Gastrocnemius medialis (tissue), 4 donors: ENCODE results near the gene ANTKMT. TPM values are rescaled to one million over a fixed set of nuclear protein-coding genes. Genes with fewer than 3 reads are reported as not detected.

Experiments
- ATAC-seq, 2 donors: fragments of 150-250 bp; one replicate each; pipeline ENCODE4 v1.9.1; 2016
- DNase-seq, 2 donors: peaks; one replicate each; pipeline ENCODE4 v3.0.0-alpha.2; 2019
- H3K27ac ChIP-seq, 4 donors: fragments of 200-600 bp; sonication (generic); 1 replicate in 1 of 4; 2 replicates in 3 of 4; pipeline ENCODE4 v1.5.1; 2016 to 2018; ENCODE audit warnings: mild to moderate bottlenecking in 2 of 4, moderate library complexity in 1 of 4
- H3K27me3 ChIP-seq, 3 donors: fragments of 200-600 bp; sonication (generic) in 2 of 3; 1 replicate in 1 of 3; 2 replicates in 2 of 3; pipeline versions ENCODE4 v1.5.1 to v1.6.0; 2016 to 2019; ENCODE audit warnings: mild to moderate bottlenecking in 1 of 3, moderate library complexity in 1 of 3
- H3K36me3 ChIP-seq, 2 donors: fragments of 200-600 bp; sonication (generic) in 1 of 2; one replicate each; pipeline ENCODE4 v1.5.1; 2017 to 2018
- H3K4me1 ChIP-seq, 2 donors: fragments of 200-600 bp; sonication (generic) in 1 of 2; one replicate each; pipeline ENCODE4 v1.5.1; 2016 to 2017; ENCODE audit warnings: mild to moderate bottlenecking in 2 of 2
- H3K4me3 ChIP-seq, 4 donors: fragments of 200-600 bp; sonication (generic) in 3 of 4; 1 replicate in 1 of 4; 2 replicates in 3 of 4; pipeline ENCODE4 v1.5.1; 2016 to 2019; ENCODE audit warnings: mild to moderate bottlenecking in 2 of 4
- H3K9me3 ChIP-seq, 3 donors: fragments of 200-600 bp; sonication (generic) in 2 of 3; 1 replicate in 1 of 3; 2 replicates in 2 of 3; pipeline ENCODE4 v1.5.1; 2016 to 2019
- CTCF ChIP-seq, 5 experiments: fragments of 450-650 bp in 3 of 5; fragments of 200-600 bp in 2 of 5; sonication (generic) in 2 of 5; IDR thresholded peaks in 4 of 5; conservative IDR thresholded peaks in 1 of 5; 1 replicate in 4 of 5; 2 replicates in 1 of 5; pipeline ENCODE4 v1.5.1; 2016 to 2019; ENCODE audit warnings: antibody characterized with exemption in 5 of 5, mild to moderate bottlenecking in 3 of 5, moderate library complexity in 3 of 5
- POLR2A ChIP-seq, 2 donors: fragments of 450-650 bp; IDR thresholded peaks; one replicate each; pipeline ENCODE4 v1.6.1; 2017; ENCODE audit warnings: antibody characterized with exemption in 2 of 2, mild to moderate bottlenecking in 2 of 2, moderate library complexity in 2 of 2
- in situ Hi-C, 4 donors: fragments of 200-750 bp; cut with MboI; loops; one replicate each; pipeline versions ENCODE4 v1.15.0 to v1.8.0; 2017; ENCODE audit warnings: low sequenced_read_pairs in 4 of 4
- intact Hi-C: fragments of 100-400 bp; cut with DNase I; formaldehyde crosslinking; loops from one replicate; pipeline ENCODE4 v1.15.1; 2023; ENCODE audit warnings: low total_unique reads
- total RNA-seq, 4 donors: library from RNA; depleted of rRNA; stranded (reverse); fragments of >200 nt; gene quantifications; one replicate each; pipeline versions ENCODE4 v1.1.0 to v1.2.3, GENCODE V29; 2016

ANTKMT gene
- total RNA-seq, 4 donors from 2014 or later, result 20.9 to 84.0 (median 38.7) TPM

GRCh38 chr16:726438-727290, 5.7 kb downstream of the ANTKMT start, which contains the start of the genes CCDC78 and HAGHL:
Gene CCDC78 (minus strand): TSS chr16:726443. CDS start chr16:726367, 76 bp downstream.
Gene HAGHL (plus strand): TSS chr16:727106. CDS start chr16:727510, 404 bp downstream.
- in situ Hi-C loops (no loop called here), intact Hi-C loops (no loop called here)
- TF ChIP-seq POLR2A (IDR thresholded peaks at IDR 0.05) (no peak), CTCF (IDR thresholded peaks at IDR 0.05 in 4 of 5, conservative IDR thresholded peaks at IDR 0.05 in 1 of 5) (no peak)
- Histone ChIP-seq H3K27me3 (peaks cover 22 to 38% (median 34%) of the 10 kb centered on the region in 3 donors), H3K36me3 (peaks cover 0 to 5% of the 10 kb centered on the region in 2 donors), H3K27ac (no peak within 1 kb of the TSS), H3K4me3 (peak within 1 kb of the TSS; percentile 32 to 55 (median 51)), H3K9me3 (no peaks in the 10 kb centered on the region), H3K4me1 (peaks cover 9 to 13% of the 10 kb centered on the region in 2 donors)
- DNase-seq (no peak), ATAC-seq (peak in 1 of 2 donors; percentile 26)

- H3K36me3 ChIP-seq, result peaks cover 0 to 12% of the 10 kb centered on the region in 2 donors
- H3K27ac ChIP-seq, result no peak overlapping the region
- ATAC-seq (peak in 1 of 2 donors; percentile 17), DNase-seq (no peak)
- in situ Hi-C loops, result no loop called here
- no peaks in the 10 kb centered on the region for H3K9me3 ChIP-seq
- peak overlapping the region; percentile 32 to 55 (median 51) for H3K4me3 ChIP-seq
- TF ChIP-seq POLR2A (IDR thresholded peaks at IDR 0.05) (peak in 1 of 2 donors; percentile 11), CTCF (IDR thresholded peaks at IDR 0.05 in 4 of 5, conservative IDR thresholded peaks at IDR 0.05 in 1 of 5) (no peak)
- peaks cover 22 to 38% (median 34%) of the 10 kb centered on the region in 3 donors for H3K27me3 ChIP-seq
- intact Hi-C loops, result no loop called here
- H3K4me1 ChIP-seq, result peaks cover 6 to 11% of the 10 kb centered on the region in 2 donors
Measured at GRCh38 chr16:727291-727977, 6.5 kb downstream of the ANTKMT start.

- TF ChIP-seq POLR2A (IDR thresholded peaks at IDR 0.05) (no peak), CTCF (IDR thresholded peaks at IDR 0.05 in 4 of 5, conservative IDR thresholded peaks at IDR 0.05 in 1 of 5) (no peak)
- Histone ChIP-seq H3K4me3 (peak overlapping the region; percentile 32 to 55 (median 51)), H3K27me3 (peaks cover 22 to 38% (median 34%) of the 10 kb centered on the region in 3 donors), H3K4me1 (peaks cover 6 to 11% of the 10 kb centered on the region in 2 donors), H3K27ac (no peak overlapping the region), H3K9me3 (no peaks in the 10 kb centered on the region), H3K36me3 (peaks cover 0 to 20% of the 10 kb centered on the region in 2 donors)
- intact Hi-C loops, result no loop called here
- in situ Hi-C loops, result no loop called here
- no peak for DNase-seq
- ATAC-seq, result peak in 1 of 2 donors; percentile 7
Measured at GRCh38 chr16:728131-728889, 7.4 kb downstream of the ANTKMT start.

GRCh38 chr16:728890-729744, 8.2 kb downstream of the ANTKMT start:
- no peak for TF ChIP-seq CTCF (IDR thresholded peaks at IDR 0.05 in 4 of 5, conservative IDR thresholded peaks at IDR 0.05 in 1 of 5)
- TF ChIP-seq POLR2A (IDR thresholded peaks at IDR 0.05), result no peak
- ATAC-seq (no peak), DNase-seq (no peak)
- peaks cover 0 to 28% of the 10 kb centered on the region in 2 donors for H3K36me3 ChIP-seq
- in situ Hi-C loops (no loop called here), intact Hi-C loops (no loop called here)
- no peak overlapping the region for H3K27ac ChIP-seq
- H3K4me1 ChIP-seq, result peaks cover 6 to 11% of the 10 kb centered on the region in 2 donors
- no peaks in the 10 kb centered on the region for H3K9me3 ChIP-seq
- peaks cover 22 to 38% (median 34%) of the 10 kb centered on the region in 3 donors for H3K27me3 ChIP-seq
- H3K4me3 ChIP-seq, result no peak overlapping the region
